WTC11 (cell line): ENCODE measurements around the gene NNT.

ENCODE experiments used
- ATF1 ChIP-seq: sonication (generic); formaldehyde crosslinking; IDR thresholded peaks from 2 replicates; pipeline ENCODE4 v1.8.1; 2023; ENCODE audit warnings: mild to moderate bottlenecking, moderate library complexity, missing genetic modification reagents
- ATF3 ChIP-seq: sonication (generic); formaldehyde crosslinking; conservative IDR thresholded peaks from 2 replicates; pipeline ENCODE4 v1.8.1; 2022; ENCODE audit warnings: mild to moderate bottlenecking, missing genetic modification reagents
- E2F4 ChIP-seq: sonication (generic); formaldehyde crosslinking; IDR thresholded peaks from 2 replicates; pipeline ENCODE4 v1.8.1; 2022; ENCODE audit warnings: low read depth, mild to moderate bottlenecking, moderate library complexity, missing genetic modification reagents, borderline replicate concordance
- MAX ChIP-seq: sonication (generic); formaldehyde crosslinking; IDR thresholded peaks from 2 replicates; pipeline ENCODE4 v1.8.0; 2022; ENCODE audit warnings: mild to moderate bottlenecking, missing genetic modification reagents
- MLX ChIP-seq: sonication (generic); formaldehyde crosslinking; IDR thresholded peaks from 2 replicates; pipeline ENCODE4 v1.8.1; 2023; ENCODE audit warnings: mild to moderate bottlenecking, missing genetic modification reagents, moderate library complexity
- RELA ChIP-seq: sonication (generic); formaldehyde crosslinking; IDR thresholded peaks from 2 replicates; pipeline ENCODE4 v1.8.1; 2022; ENCODE audit warnings: missing genetic modification reagents, mild to moderate bottlenecking, borderline replicate concordance
- ZNF232 ChIP-seq: sonication (generic); formaldehyde crosslinking; IDR thresholded peaks from 2 replicates; pipeline ENCODE4 v1.8.0; 2022; ENCODE audit warnings: mild to moderate bottlenecking, missing genetic modification reagents

- TF ChIP-seq MLX (no peak), ATF1 (no peak), ZNF232 (CRISPR knock-in tag) (no peak), RELA (CRISPR knock-in tag) (no peak), E2F4 (no peak), MAX (CRISPR knock-in tag) (no peak), ATF3 (CRISPR knock-in tag) (no peak)
Observed at GRCh38 chr5:43601454-43602260, 1.3 kb upstream of the NNT start.
